Measurements from ENCODE around the gene PPP1R3C.

The PPP1R3C gene

GRCh38 chr10:91589015-91589657 lies 43.7 kb downstream of the PPP1R3C start:
- TF ChIP-seq CTCF (IDR thresholded peaks at IDR 0.05; ENCODE audit: control insufficient read depth, extremely low read depth, insufficient read depth), result no peak

GRCh38 chr10:91587710-91588638 lies 44.9 kb downstream of the PPP1R3C start:
- TF ChIP-seq CTCF (IDR thresholded peaks at IDR 0.05; ENCODE audit: control insufficient read depth, extremely low read depth, insufficient read depth), result no peak
- DNase-seq (ENCODE audit: low read depth), result no peak
- no peak overlapping the region for H3K4me3 ChIP-seq (ENCODE audit: low read depth, low read length)

More at GRCh38 chr10:91589015-91589657, 43.7 kb downstream of the PPP1R3C start:
- DNase-seq (ENCODE audit: low read depth), result no peak
- no peak overlapping the region for H3K4me3 ChIP-seq (ENCODE audit: low read depth, low read length)

- no peak overlapping the region for H3K4me3 ChIP-seq (ENCODE audit: low read depth, low read length)
- DNase-seq (ENCODE audit: low read depth), result no peak
- no peak for TF ChIP-seq CTCF (IDR thresholded peaks at IDR 0.05; ENCODE audit: control insufficient read depth, extremely low read depth, insufficient read depth)
Measured at GRCh38 chr10:91582153-91582554, 50.7 kb downstream of the PPP1R3C start.

GRCh38 chr10:91579329-91579985 lies 53.4 kb downstream of the PPP1R3C start:
- no peak for TF ChIP-seq CTCF (IDR thresholded peaks at IDR 0.05; ENCODE audit: control insufficient read depth, extremely low read depth, insufficient read depth)
- no peak for DNase-seq (ENCODE audit: low read depth)
- no peak overlapping the region for H3K4me3 ChIP-seq (ENCODE audit: low read depth, low read length)

Measured in LNCaP clone FGC (cell line).